Neural cell (in vitro differentiated cells): Measurements from ENCODE around the gene IRF1. TPM values are rescaled to one million over a fixed set of nuclear protein-coding genes. Genes with fewer than 3 reads are reported as not detected.

Source experiments
- H2AFZ ChIP-seq: fragments of 200-600, 300-800 bp; sonication (generic), shearing (Covaris generic); 2 replicates; pipeline ENCODE4 v1.6.0; 2014; ENCODE audit warnings: low read depth, mild to moderate bottlenecking, antibody characterized with exemption, low read length, moderate library complexity
- H3F3A ChIP-seq: fragments of 200-600 bp; shearing (Covaris generic); 2 replicates; pipeline ENCODE4 v1.6.1; 2016; ENCODE audit warnings: mild to moderate bottlenecking, moderate library complexity, mixed read lengths, antibody characterized with exemption, low read length; ENCODE audit not compliant: insufficient read depth, poor library complexity, severe bottlenecking
- H3K27ac ChIP-seq: fragments of 200-600, 300-800 bp; sonication (generic), shearing (Covaris generic); 2 replicates; pipeline ENCODE4 v1.5.1; 2014; ENCODE audit warnings: mild to moderate bottlenecking, low read length, moderate library complexity
- H3K27me3 ChIP-seq: fragments of 300-800, 200-600 bp; sonication (generic), shearing (Covaris generic); 2 replicates; pipeline ENCODE4 v1.6.0; 2014; ENCODE audit warnings: mild to moderate bottlenecking, low read depth, low read length, moderate library complexity; ENCODE audit not compliant: insufficient read depth
- H3K36me3 ChIP-seq: fragments of 300-800, 200-600 bp; sonication (generic), shearing (Covaris generic); 2 replicates; pipeline ENCODE4 v1.5.1; 2014; ENCODE audit warnings: mild to moderate bottlenecking, antibody characterized with exemption, low read length, moderate library complexity; ENCODE audit not compliant: insufficient read depth
- H3K4me2 ChIP-seq: fragments of 300-800, 200-600 bp; sonication (generic), shearing (Covaris generic); 2 replicates; pipeline ENCODE4 v1.6.0; 2014; ENCODE audit warnings: mild to moderate bottlenecking, low read length
- H3K4me3 ChIP-seq: fragments of 300-800, 200-600 bp; sonication (generic), shearing (Covaris generic); 2 replicates; pipeline ENCODE4 v1.5.1; 2014; ENCODE audit warnings: mild to moderate bottlenecking, low read length, moderate library complexity
- H3K79me2 ChIP-seq: fragments of 200-600 bp; shearing (Covaris generic); replicated peaks from 2 replicates; pipeline ENCODE4 v1.6.0; 2014; ENCODE audit warnings: mild to moderate bottlenecking, low read length, moderate library complexity; ENCODE audit not compliant: insufficient read depth
- H3K9ac ChIP-seq: fragments of 300-800, 200-600 bp; sonication (generic), shearing (Covaris generic); 2 replicates; pipeline ENCODE4 v1.6.1; 2016; ENCODE audit warnings: mild to moderate bottlenecking, low read length, mixed read lengths
- H3K9me2 ChIP-seq: fragments of 200-600 bp; shearing (Covaris generic); 2 replicates; pipeline ENCODE4 v1.6.1; 2016; ENCODE audit warnings: mild to moderate bottlenecking, low read length, mixed read lengths; ENCODE audit not compliant: insufficient read depth
- H3K9me3 ChIP-seq: fragments of 200-600, 300-800 bp; sonication (generic), shearing (Covaris generic); 2 replicates; pipeline ENCODE4 v1.6.1; 2016; ENCODE audit warnings: mild to moderate bottlenecking, mixed run types, low read length, moderate library complexity, mixed read lengths
- H4K20me1 ChIP-seq: fragments of 200-600 bp; shearing (Covaris generic); 2 replicates; pipeline ENCODE4 v1.6.1; 2016; ENCODE audit warnings: mild to moderate bottlenecking, mixed run types; ENCODE audit not compliant: insufficient read depth
- EP300 ChIP-seq: fragments of 450-650 bp; conservative IDR thresholded peaks from 2 replicates; pipeline ENCODE4 v1.6.1; 2014; ENCODE audit warnings: antibody characterized with exemption, mild to moderate bottlenecking, moderate library complexity; ENCODE audit not compliant: poor library complexity, severe bottlenecking
- EZH2 ChIP-seq: fragments of 200-600, 300-800 bp; shearing (Covaris generic), sonication (generic); IDR thresholded peaks from 2 replicates; pipeline ENCODE4 v1.6.1; 2014; ENCODE audit warnings: antibody characterized with exemption, low read length, borderline replicate concordance, mild to moderate bottlenecking; ENCODE audit not compliant: insufficient read depth, poor library complexity, severe bottlenecking
- MXI1 ChIP-seq: fragments of 450-650 bp; conservative IDR thresholded peaks from 2 replicates; pipeline ENCODE4 v1.6.1; 2014; ENCODE audit warnings: antibody characterized with exemption, mild to moderate bottlenecking; ENCODE audit not compliant: poor library complexity, severe bottlenecking
- POLR2AphosphoS5 ChIP-seq: IDR thresholded peaks from 2 replicates; pipeline ENCODE4 v1.6.1; 2012
- RAD21 ChIP-seq: fragments of 450-650 bp; conservative IDR thresholded peaks from 2 replicates; pipeline ENCODE4 v1.6.1; 2014; ENCODE audit warnings: antibody characterized with exemption, mild to moderate bottlenecking, moderate library complexity
- SMC3 ChIP-seq: fragments of 450-650 bp; conservative IDR thresholded peaks from 2 replicates; pipeline ENCODE4 v1.6.1; 2014; ENCODE audit warnings: antibody characterized with exemption, mild to moderate bottlenecking, moderate library complexity; ENCODE audit not compliant: poor library complexity
- TAF1 ChIP-seq: IDR thresholded peaks from 2 replicates; pipeline ENCODE4 v1.6.1; 2012; ENCODE audit warnings: low read depth
- polyA plus RNA-seq: library from polyadenylated mRNA; depleted of rRNA; stranded (reverse); fragments of >200 nt; gene quantifications from 2 replicates; pipeline ENCODE4 v1.2.3, GENCODE V29; 2014
- TF ChIP-seq, protein P1 (sequence below): IDR thresholded peaks from 2 replicates; pipeline ENCODE4 v1.6.1; 2012; ENCODE audit warnings: borderline replicate concordance
- TF ChIP-seq, protein P2 (sequence below): fragments of 450-650 bp; IDR thresholded peaks from 2 replicates; pipeline ENCODE4 v1.5.1; 2014; ENCODE audit warnings: antibody characterized with exemption, mild to moderate bottlenecking, moderate library complexity; ENCODE audit not compliant: poor library complexity, severe bottlenecking

The IRF1 gene
- polyA plus RNA-seq, 1 donor from 2014 or later: 0.67 TPM

DNA sequence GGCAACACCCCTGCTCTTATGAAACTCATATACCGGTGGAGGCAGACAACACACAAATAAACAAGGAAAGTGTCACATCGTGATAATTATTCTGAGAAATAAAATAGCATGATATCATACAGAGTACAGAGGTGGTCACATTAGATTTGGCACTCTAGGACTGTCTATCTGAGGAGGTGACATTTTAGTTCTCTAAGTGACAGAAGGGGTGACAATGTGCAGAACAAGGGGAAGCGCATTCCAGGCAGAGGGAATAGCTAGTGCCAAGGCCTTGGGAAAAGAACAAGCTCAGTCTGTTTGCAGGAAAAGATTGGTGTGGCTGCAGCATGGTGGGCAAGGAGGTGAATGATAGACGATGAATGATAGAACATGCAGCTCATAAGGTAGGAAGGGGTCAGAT is 12.7 kb upstream of the IRF1 start:
- H3K9me2 ChIP-seq: no peaks in the 10 kb centered on the region
- no peak overlapping the region for H3K9ac ChIP-seq
- TF ChIP-seq, protein P1, sequence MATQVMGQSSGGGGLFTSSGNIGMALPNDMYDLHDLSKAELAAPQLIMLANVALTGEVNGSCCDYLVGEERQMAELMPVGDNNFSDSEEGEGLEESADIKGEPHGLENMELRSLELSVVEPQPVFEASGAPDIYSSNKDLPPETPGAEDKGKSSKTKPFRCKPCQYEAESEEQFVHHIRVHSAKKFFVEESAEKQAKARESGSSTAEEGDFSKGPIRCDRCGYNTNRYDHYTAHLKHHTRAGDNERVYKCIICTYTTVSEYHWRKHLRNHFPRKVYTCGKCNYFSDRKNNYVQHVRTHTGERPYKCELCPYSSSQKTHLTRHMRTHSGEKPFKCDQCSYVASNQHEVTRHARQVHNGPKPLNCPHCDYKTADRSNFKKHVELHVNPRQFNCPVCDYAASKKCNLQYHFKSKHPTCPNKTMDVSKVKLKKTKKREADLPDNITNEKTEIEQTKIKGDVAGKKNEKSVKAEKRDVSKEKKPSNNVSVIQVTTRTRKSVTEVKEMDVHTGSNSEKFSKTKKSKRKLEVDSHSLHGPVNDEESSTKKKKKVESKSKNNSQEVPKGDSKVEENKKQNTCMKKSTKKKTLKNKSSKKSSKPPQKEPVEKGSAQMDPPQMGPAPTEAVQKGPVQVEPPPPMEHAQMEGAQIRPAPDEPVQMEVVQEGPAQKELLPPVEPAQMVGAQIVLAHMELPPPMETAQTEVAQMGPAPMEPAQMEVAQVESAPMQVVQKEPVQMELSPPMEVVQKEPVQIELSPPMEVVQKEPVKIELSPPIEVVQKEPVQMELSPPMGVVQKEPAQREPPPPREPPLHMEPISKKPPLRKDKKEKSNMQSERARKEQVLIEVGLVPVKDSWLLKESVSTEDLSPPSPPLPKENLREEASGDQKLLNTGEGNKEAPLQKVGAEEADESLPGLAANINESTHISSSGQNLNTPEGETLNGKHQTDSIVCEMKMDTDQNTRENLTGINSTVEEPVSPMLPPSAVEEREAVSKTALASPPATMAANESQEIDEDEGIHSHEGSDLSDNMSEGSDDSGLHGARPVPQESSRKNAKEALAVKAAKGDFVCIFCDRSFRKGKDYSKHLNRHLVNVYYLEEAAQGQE: no peak
- TF ChIP-seq POLR2AphosphoS5 (no peak), EZH2 (no peak), SMC3 (no peak), RAD21 (no peak), TAF1 (no peak), MXI1 (no peak), EP300 (no peak)
- TF ChIP-seq, protein P2, sequence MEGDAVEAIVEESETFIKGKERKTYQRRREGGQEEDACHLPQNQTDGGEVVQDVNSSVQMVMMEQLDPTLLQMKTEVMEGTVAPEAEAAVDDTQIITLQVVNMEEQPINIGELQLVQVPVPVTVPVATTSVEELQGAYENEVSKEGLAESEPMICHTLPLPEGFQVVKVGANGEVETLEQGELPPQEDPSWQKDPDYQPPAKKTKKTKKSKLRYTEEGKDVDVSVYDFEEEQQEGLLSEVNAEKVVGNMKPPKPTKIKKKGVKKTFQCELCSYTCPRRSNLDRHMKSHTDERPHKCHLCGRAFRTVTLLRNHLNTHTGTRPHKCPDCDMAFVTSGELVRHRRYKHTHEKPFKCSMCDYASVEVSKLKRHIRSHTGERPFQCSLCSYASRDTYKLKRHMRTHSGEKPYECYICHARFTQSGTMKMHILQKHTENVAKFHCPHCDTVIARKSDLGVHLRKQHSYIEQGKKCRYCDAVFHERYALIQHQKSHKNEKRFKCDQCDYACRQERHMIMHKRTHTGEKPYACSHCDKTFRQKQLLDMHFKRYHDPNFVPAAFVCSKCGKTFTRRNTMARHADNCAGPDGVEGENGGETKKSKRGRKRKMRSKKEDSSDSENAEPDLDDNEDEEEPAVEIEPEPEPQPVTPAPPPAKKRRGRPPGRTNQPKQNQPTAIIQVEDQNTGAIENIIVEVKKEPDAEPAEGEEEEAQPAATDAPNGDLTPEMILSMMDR: no peak
- no peaks in the 10 kb centered on the region for H3K9me3 ChIP-seq
- H3F3A ChIP-seq: no peaks in the 10 kb centered on the region
- no peak overlapping the region for H3K4me3 ChIP-seq
- no peak overlapping the region for H2AFZ ChIP-seq
- H3K4me2 ChIP-seq: no peak overlapping the region
- no peak overlapping the region for H3K27ac ChIP-seq
- H4K20me1 ChIP-seq: no peaks in the 10 kb centered on the region
- no peaks in the 10 kb centered on the region for H3K36me3 ChIP-seq
- H3K79me2 ChIP-seq: no peaks in the 10 kb centered on the region
- no peaks in the 10 kb centered on the region for H3K27me3 ChIP-seq

DNA sequence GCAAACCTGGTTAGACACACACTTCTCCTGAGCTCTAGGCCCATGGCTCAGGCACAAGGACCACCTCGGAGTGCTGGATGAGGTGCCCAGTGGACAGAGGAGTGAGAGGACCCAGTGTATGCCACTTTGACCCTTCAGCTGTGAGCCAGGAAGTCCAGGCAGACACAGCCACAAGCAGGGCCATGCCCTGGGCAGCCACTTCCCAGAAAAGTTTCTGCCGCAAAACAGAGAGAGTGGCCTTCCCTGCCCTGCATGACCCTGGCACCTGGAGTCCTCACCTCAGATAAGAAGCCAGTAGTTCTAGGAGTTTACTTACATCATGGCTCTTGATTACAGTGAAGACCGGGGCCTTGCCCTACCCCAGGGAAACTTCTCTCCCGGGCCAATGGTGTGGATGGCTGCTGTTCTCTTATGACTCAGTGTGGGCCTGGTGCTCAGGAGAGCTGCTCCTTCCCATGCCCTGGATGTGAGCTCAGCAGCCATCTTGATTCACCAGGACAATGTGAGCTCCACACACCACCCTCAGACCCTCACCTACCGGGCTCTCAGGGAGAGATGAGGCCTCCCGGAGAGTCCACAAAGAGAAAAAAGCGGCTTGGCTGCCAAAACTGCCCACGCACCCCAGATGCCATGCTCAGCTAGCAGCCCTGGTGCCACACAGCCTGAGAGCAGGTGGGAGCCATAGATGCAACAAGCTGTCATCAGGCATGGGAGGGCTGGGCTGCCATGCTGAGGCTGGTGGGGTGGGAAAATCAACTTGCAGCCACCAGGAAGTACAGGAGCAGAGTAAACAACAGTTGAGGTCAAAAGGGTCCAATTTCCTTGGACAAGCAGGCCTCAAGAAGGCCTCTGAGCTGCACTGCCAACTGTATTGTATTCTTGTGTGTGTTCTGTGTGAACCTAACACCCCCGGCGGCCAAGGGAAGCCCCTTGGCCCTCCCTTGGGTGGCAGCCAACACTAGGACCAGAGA is 11.7 kb upstream of the IRF1 start:
- no peaks in the 10 kb centered on the region for H3K79me2 ChIP-seq
- no peak overlapping the region for H3K4me3 ChIP-seq
- no peaks in the 10 kb centered on the region for H3K36me3 ChIP-seq
- H3K27ac ChIP-seq: no peak overlapping the region
- H3K27me3 ChIP-seq: peaks cover 6% of the 10 kb centered on the region
- no peaks in the 10 kb centered on the region for H3K9me2 ChIP-seq
- H3K9ac ChIP-seq: no peak overlapping the region
- H3K9me3 ChIP-seq: no peaks in the 10 kb centered on the region
- no peaks in the 10 kb centered on the region for H4K20me1 ChIP-seq
- no peaks in the 10 kb centered on the region for H3F3A ChIP-seq
- H2AFZ ChIP-seq: no peak overlapping the region
- TF ChIP-seq MXI1 (no peak), EZH2 (no peak), POLR2AphosphoS5 (no peak), SMC3 (no peak), TAF1 (no peak), RAD21 (no peak), EP300 (no peak)
- TF ChIP-seq, protein P1: no peak
- TF ChIP-seq, protein P2: no peak
- no peak overlapping the region for H3K4me2 ChIP-seq
